Renal cortical epithelial cell (primary cell): ENCODE results near the gene MIX23. TPM values are rescaled to one million over a fixed set of nuclear protein-coding genes. Genes with fewer than 3 reads are reported as not detected.

ENCODE experiments used
- DNase-seq: peaks from one replicate; pipeline ENCODE4 v3.0.0-alpha.2; 2011; ENCODE audit warnings: low read depth
- total RNA-seq: library from RNA; depleted of rRNA; stranded (reverse); fragments of >200 nt; gene quantifications from 2 replicates; pipeline ENCODE4 v1.2.3, GENCODE V29; 2014

The MIX23 gene
- total RNA-seq, 1 donor from 2014 or later, result 45.8 TPM

GRCh38 chr3:122392868-122393844 lies 10.1 kb upstream of the MIX23 start:
- peak; percentile 71 for DNase-seq

DNA sequence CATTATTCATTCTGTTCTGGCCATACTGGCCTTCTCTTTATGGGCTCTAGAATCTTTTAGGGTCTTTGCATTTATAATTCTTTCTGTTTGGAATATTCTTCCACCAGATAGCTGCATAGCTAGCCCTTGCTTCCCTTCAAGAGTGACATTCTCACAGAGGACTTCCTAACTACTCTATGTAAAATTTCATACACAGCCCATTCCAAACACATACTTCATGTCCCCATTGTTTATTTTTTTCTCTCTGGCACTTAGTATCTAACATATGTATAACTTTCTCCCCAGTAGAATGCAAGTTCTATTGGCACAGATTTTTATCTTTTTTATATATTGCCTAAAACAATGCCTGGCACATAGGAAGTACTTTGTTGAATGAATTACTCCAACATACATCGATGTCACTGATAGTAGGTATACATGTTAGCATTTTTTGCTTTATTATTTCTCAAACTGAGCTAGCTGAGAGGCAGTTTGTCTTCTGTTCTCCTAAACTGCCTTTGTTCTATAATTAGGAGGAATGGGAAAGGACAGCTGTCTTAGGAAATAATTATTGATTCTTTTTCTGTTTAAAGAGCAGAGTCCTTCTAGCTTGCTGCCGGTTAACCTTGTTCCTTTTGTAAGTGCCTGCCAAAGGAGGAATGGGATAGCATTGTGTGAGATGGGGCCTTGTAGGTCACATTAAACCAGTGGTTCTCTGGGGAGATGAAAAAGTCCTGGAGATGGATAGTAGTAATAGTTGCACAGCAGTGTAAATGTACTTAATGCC lies 8.8 kb upstream of the MIX23 start:
- no peak for DNase-seq

DNA sequence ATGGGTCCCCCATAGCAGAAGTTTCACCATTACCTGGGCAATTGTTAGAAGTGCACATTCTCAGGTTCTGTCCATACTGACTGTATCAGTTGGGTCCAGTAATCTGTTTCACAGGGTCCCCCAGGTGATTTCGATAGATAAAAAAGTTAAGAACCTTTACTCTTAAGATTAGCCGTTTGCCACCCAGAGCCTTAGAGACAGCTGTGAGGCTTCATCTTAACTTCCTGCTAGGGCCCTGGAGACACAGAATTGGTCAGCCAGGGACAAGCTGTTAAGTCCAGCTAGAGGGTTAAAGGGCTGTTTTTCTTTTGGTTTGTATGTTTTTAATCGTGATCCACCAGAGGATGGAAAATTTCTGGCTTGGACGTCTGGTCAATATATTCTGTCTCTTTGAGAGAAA lies 7.6 kb upstream of the MIX23 start:
- no peak for DNase-seq

DNA sequence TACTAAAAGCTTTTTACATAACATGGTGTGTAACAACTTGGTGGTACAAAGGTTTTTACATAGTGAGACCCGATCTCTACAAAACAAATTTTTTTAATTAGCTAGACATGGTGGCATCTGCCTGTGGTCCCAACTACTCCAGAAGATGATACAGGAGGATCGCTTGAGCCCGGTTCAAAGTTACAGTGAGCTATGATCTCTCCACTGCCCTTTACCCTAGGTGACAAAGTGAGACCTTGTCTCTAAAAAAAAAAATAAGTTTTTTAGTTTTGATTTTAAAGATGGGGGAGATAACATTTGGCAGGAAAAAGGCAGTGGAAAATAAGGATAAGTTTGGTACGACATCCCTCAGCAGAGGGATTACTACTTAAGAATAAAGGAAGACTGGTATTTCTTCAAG lies 6.9 kb upstream of the MIX23 start:
- DNase-seq, result no peak

- no peak for DNase-seq
Observed at GRCh38 chr3:122389197-122389596, 6.2 kb upstream of the MIX23 start.

- DNase-seq, result no peak
Observed at GRCh38 chr3:122387709-122388108, 4.7 kb upstream of the MIX23 start.

DNA sequence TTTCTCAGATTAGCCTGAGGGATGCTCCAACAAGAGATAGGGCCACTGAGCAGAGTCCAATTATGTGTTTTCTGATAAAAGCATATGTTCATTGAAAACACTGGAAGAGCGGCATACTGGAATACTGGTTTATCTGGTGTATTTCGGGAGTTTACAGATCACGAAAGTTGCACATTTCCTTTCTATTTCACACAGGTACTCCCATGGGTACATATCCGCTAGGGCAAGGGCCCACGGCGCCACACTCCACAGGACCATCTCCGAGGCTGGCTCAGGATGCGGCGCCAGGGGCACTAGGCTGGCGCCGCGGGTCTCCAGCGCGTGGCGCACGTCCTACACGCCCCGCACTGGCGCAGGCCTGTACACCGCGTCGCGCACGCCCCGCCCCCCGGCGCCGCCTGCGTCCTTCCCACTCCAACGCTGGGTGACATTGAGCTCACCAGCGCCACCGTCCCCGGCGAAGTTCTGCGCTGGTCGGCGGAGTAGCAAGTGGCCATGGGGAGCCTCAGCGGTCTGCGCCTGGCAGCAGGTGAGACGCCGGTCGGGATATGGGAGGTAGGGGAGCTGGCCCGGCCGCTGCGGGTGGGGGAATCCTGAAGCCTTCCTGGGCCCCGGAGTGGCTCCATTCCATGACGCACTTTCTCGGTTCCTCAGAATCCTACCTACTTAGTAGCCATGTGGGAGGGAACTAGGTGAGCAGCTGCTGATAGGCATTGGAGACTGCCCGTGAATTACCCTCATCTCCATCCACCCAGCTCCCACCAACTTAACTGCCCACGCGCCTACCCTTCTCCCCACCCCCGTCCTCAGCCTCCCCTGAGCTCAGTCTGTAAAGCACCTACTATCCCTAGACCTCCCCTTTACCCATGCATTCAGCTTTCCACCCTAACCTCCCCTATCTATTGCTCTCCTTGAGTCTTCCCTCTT lies 1.0 kb upstream of the MIX23 start, which contains the start of gene FAM162A:
Gene FAM162A (plus strand): TSS at position 412 of the 927 bp plus-strand sequence. CDS start 84 bp downstream, at position 496.
- DNase-seq, result peak; percentile 75

DNA sequence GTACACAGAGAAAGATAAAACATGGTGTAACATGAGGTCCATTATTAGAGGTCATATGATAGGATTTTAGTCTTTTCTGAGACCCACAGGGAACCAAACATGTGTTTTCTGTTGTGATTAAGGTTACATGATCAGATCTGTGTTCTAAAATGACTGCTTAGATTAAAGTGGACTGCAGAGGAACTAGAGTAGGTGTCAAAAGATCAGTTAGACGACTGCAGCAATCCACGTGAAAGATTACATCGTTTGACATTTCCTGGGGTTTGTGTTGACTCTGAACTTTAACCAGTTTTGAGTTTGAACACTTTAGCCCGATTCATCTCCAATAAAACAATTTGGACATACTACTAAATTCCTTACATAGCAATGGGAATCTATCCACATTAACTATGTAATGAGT lies 5.1 kb downstream of the MIX23 start:
- no peak for DNase-seq

DNA sequence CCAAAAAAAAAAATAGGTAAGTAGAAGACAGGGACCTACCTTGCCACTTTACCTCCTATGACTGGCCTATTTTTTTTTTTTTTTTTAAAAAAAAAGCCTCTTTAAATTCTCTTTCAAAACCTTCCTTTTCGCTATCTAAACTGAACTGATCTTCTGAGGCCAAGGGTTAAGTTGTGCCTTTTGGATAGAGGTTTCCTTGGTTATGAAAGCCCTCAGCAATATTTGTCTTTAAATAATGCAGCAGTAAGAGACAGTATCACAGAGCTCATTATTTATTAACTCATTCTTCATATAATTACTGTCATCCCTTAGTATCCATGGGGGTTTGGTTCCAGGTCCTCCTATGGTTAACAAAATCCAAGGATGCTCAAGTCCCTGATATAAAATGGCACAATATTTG lies 9.0 kb downstream of the MIX23 start:
- no peak for DNase-seq

GRCh38 chr3:122366379-122366749 lies 16.7 kb downstream of the MIX23 start:
- peak; percentile 52 for DNase-seq

DNA sequence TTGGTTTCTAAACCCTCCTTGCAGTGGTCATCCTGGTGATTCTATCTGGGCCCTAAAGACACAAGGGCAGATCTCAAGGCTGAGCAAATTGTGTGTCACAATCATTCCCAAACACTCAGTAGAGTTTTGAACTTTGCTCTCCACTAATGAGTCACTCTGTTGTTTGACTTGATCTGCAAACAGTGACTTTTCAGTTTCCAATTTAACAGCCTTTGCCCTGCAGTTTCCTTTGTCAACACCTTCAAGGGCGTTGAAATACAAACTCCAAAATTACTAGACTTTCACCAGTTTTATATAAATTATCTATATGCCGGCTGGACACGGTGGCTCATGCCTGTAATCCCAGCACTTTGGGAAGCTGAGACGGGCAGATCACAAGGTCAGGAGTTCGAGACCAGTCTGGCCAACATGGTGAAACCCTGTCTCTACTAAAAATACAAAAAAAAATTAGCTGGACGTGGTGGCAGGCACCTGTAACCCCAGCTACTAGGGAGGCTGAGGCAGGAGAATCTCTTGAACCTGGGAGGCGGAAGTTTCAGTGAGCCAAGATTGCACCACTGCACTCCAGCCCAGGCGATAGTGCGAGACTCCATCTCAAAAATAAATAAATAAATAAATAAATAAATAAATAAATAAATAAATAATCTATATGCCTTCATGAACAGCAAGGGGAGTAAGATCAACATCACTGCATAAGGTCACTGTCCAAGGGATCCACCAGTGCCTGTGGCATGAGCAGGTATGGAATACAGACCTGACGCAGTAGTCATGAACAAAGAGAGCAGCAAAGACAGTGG lies 17.3 kb downstream of the MIX23 start:
- DNase-seq, result peak; percentile 93

GRCh38 chr3:122365073-122365472 lies 18.0 kb downstream of the MIX23 start:
- no peak for DNase-seq

GRCh38 chr3:122364490-122364889 lies 18.5 kb downstream of the MIX23 start:
- no peak for DNase-seq

DNA sequence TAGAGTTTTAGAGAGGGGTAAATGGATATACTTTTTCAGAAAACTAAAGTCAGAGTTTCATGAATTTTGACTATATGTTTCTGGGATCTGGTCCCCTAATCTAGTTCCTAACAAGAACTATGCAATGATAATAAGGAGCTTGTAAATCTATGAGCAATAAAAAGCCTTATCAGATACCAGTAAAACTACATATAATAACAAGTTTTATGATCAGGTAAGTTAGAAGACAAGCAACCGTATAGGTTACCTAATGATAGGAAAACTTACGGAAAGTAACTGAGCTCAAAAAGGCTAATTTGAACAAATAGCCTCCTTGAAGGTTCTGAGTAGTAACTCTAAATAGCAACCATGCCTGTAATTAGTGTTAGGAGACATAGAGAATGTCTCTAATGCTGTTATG lies 21.0 kb downstream of the MIX23 start:
- DNase-seq, result no peak

GRCh38 chr3:122358703-122359032 lies 24.4 kb downstream of the MIX23 start:
- DNase-seq, result no peak

DNA sequence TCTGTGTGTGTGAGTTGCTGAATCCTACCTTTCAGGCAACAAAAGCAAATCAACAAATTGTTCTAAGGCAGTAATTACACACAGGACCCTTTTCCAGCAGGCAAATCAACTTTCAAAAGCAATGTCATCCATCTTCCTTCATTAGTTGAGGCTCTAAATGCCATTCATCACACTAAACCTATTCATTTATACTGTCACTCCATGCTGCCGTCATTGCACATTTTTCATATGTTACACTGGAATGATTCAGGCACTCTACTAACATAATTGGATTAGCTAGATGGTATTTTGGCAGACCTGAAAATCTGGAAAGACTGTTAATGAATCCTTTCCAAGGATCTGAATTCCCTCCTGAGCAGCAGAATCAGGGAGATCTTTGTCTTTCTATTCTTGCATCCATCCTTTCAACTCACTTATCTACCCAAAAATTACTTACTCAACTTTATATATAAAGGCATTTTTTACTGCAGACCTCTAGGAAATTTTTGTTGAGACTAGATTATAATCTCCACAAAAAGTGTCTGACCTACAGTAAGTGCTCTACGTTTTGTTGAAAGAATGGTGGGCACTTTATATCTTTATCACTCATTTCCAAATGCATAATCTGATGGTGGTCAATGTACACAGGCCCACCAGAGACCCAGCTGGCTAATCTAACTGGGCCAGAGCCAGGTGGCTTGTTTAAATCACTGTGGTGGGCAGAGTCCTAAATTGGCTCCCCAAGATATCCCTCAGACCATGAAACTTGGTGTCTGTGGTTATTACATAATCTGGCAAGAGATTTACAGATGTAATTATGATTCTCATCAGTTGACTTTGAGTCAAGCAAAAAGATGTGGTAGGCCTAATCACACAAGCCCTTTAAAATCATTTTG lies 25.0 kb downstream of the MIX23 start:
- DNase-seq, result no peak

GRCh38 chr3:122356402-122356801 lies 26.6 kb downstream of the MIX23 start:
- peak; percentile 52 for DNase-seq

- DNase-seq, result no peak
Observed at GRCh38 chr3:122355612-122356011, 27.4 kb downstream of the MIX23 start.

- no peak for DNase-seq
Observed at GRCh38 chr3:122353893-122354401, 29.1 kb downstream of the MIX23 start.

- no peak for DNase-seq
Observed at GRCh38 chr3:122353215-122353614, 29.8 kb downstream of the MIX23 start.
